Fibroblast of peridontal ligament (primary cell): ENCODE results near the gene LUC7L.
"Not testable (repeated sequence)": the region's sequence is repeated elsewhere in the genome, so short reads cannot be mapped to it uniquely, and the experiment has no call there.

Experiments used
- DNase-seq: peaks from one replicate; pipeline ENCODE4 v3.0.0-alpha.2; 2010; ENCODE audit errors: extremely low read depth

Gene LUC7L

GRCh38 chr16:228852-229730 lies at the start of gene LUC7L:
Gene LUC7L (minus strand): TSS chr16:229449. CDS start chr16:229339, 110 bp downstream.
- DNase-seq = peak; percentile 76

DNA sequence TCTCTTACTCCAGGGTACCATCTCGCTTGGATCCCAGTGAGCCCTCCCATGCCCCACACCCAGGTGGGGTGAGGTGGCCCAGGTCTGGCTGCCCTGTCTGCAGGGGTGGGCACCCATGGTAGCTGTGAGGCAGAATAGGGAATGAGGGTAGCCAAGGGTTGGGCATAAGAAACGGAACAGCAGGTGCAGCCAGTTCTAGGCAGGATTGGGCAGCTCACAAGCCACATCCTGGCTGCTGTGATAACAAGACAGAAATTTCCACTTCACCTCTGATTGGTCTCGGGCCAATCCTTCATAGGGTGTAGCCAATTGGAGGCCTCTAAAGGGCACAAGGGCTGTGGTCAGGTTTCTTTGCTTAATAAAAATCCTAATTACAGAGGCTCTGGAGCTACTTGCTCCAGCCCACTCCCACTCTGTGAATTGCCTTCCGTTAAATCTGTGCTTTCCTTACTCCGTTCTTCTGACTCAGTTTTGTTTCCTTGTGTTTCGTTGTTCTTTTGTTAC lies 49.7 kb upstream of the LUC7L start:
- DNase-seq = no peak

GRCh38 chr16:276426-277077 lies 47.3 kb upstream of the LUC7L start:
- peak; percentile 4 for DNase-seq

DNA sequence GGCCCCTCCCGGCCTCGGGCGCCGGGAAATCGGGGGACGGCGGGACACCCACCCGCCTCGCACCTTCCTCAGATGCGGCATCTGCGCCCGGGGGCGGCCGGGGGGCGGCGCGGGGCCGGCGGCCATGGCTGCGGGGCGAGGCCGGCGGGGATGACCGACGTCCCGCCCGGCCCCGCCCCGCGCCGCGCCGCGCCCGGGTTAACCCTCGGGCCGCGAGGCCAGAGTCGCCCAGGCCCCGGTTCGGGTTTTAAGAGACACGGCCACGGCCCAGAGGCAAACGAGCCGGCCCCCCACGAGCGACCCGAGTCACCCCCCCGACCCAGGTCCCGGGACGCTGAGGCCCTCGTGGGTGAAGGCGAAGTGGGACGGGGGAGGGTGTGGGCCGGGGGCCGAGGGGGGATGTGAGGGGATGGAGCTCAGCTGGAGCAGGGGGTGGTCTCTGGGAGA lies 46.6 kb upstream of the LUC7L start, which contains the start of gene RGS11:
TSS of gene RGS11 (minus strand) at position 159 of the 447 bp plus-strand sequence. CDS start at position 126, 33 bp downstream.
- no peak for DNase-seq

- DNase-seq = no peak
Measured at GRCh38 chr16:275041-275641, 45.9 kb upstream of the LUC7L start.

DNA sequence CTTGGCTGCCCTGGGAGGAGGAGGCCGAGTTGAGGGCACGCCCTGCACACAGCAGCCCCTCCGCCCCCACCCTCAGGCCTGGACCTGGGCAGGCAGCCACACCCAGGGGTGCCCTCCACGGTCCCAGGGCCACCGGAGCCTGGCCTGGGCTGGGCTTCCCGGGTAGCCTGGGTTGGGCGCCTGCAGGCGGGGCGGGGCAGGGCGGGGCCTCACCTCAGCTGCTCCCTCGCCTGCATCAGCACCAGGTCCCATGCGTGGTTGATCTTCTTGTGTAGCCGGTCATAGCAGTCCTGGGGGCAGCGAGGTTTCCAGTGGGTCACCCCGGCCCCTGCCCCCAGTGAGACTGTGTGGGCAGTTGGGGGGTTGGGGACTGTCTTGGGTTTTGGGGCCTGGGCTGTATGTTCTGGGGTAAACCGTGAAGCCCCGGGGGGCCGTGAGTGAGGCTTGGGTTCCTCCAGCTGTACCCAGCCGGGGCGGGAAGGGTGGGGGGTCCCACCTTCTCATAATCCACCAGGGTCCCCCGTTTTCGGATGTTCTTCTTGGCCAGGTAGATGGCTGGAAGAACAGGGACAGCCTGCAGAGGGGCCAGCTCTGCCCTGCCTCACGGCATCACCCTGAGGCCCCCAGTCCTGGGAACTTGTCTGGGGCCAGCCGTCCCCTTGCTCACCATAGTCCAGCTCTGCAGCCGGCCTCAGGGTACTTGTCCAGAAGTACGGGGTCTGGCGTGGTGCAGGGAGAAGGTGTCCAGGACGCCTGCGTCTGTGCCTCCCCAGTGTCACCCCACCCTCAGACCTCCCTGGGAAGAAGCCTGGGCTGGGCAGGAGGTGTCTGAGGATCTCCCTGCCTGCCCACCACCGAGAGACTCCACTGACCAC lies 44.5 kb upstream of the LUC7L start:
- DNase-seq = no peak

DNA sequence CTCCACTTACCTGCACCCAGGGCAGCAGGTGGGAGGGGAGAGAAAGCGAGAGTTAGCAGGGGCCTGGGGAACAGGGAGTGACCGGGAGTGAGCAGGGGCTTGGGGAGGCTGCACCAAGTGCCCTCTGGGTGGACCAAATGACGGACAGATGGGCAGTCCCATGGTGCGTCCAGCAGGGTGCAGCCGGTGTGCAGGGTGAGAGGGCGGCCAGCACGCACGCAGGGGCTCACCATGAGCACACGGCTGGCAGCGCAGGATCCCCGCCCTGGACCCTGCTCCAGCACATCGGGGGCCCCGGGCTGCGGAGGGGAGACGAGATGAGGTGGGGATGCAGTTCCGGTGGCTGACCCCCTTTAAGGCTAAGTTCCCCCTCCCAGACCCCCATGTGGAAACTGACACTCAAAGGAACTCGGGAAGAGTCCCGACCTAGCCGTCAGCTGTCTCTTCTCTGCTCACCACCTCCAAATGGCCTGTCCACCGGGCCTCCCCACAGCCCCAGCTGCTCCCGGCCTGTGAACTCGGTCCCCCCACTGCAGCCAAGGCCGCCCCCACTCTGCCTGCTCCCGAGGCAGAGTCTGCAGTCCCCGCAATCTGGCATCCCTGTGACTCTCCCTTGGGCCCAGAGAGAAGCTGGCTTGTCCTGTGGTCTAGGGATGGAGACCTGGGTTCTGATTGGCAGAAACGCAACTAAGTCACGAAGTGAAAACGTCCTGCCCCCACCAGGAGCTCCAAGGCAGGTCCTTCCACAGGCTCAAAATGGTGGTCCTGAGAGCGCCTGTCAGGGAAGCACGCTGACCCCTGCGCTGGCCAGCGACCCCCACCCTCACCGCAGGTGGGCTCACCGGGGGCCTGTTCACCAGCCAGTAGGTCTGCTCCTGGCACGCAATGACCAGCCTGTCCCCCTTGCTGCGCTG lies 43.6 kb upstream of the LUC7L start:
- no peak for DNase-seq

GRCh38 chr16:270381-271255 lies 41.4 kb upstream of the LUC7L start:
- DNase-seq = no peak

DNA sequence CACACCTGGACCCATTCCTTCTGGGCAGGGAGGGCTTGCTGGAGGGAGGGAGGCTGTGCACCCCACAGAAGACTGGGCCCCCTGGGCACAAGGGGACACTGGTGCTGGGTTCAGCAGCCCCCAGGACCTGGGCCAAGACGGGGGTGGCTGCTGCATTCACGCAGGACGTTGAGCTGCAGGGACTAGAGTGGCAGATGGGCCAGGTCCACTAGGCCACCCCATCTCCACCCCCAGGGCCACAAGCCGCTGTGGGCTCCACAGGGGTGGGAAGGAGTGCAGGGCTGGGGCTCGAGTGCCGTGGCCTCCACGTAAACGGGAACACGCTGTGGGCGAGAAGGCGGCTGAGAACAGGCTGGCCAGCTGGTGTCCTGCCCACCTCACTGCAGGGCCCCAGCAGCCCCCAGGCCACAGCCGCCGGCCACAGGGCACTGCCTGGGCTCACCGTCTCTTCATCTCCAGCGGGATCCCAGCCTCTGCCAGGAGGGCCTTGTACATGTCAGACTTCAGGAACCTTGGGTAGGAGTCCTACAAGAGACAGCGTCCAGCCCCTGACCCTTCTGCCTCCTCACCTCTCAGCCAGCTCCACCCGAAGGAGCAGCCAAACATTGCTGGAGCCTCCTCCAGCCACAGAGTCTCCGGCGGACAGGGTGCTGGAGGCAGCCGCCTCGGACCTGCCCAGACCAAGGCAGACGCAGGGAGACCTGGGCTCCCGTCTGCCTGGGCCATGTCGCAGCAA lies 40.0 kb upstream of the LUC7L start:
- no peak for DNase-seq

GRCh38 chr16:268141-269053 lies 39.1 kb upstream of the LUC7L start:
- DNase-seq = no peak

GRCh38 chr16:267562-267961 lies 38.3 kb upstream of the LUC7L start:
- not testable (repeated sequence) for DNase-seq

GRCh38 chr16:266258-267164 lies 37.3 kb upstream of the LUC7L start:
- no peak for DNase-seq

GRCh38 chr16:265711-266110 lies 36.5 kb upstream of the LUC7L start:
- no peak for DNase-seq

DNA sequence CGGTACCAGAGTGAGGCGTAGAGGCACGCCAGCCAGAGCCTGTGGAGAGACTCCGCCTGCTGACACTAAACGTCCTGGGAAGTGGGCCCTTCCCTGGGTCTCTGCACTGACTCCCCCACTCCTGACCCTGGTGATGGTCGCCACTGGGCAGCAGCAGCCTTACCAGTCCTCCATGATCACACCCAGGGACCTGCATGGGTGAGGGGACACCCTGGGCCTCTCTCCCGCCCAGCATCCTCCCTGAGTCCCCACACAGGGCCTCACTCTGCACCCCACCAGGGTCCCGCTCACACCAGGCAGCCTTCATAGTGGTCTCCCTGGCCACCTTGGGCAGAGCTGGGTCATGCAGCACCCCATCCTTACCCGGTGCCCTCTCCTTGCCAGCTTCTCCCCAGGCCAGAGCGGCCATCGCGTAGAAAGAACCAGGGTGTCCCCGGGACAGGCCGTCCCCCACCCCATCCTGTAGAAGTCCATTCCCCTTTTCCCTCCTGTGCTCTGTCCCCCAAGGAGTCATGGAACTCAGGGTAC lies 35.8 kb upstream of the LUC7L start:
- DNase-seq = no peak

- DNase-seq = no peak
Measured at GRCh38 chr16:264440-264951, 35.2 kb upstream of the LUC7L start.

DNA sequence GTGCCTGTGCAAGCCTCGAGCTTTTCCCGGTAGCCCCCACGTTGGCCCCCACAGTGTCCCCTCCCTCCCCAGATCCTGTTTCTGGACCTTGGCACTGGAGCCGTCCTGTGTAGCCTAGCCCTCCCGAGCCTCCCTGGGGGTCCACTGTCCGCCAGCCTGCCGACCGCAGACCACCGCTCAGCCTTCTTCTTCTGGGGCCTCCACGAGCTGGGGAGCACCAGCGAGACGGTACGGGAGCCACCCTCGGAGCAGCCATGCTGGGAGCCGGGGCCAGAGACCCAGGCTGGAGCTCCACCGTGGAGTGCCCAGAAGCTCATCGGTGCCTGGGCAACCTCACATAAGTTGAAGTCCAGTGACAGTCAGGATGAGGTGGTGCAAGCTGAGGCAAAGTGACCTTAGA lies 34.7 kb upstream of the LUC7L start:
- no peak for DNase-seq
